HG02840 (cell line): ENCODE results near the gene ESRRG.

Experiments used
- ATAC-seq: cut with Tn5 transposase; IDR thresholded peaks from one replicate; pipeline ENCODE4 v1.9.1; 2021; ENCODE audit warnings: mild to moderate bottlenecking, moderate library complexity, moderate number of reproducible peaks; ENCODE audit not compliant: unreplicated experiment, low FRiP score

The ESRRG gene

GRCh38 chr1:216523449-216524190 lies 199.6 kb downstream of the ESRRG start:
- no peak for ATAC-seq

GRCh38 chr1:216523043-216523442 lies 200.2 kb downstream of the ESRRG start:
- ATAC-seq = no peak

GRCh38 chr1:216521477-216521876 lies 201.8 kb downstream of the ESRRG start:
- ATAC-seq = no peak

DNA sequence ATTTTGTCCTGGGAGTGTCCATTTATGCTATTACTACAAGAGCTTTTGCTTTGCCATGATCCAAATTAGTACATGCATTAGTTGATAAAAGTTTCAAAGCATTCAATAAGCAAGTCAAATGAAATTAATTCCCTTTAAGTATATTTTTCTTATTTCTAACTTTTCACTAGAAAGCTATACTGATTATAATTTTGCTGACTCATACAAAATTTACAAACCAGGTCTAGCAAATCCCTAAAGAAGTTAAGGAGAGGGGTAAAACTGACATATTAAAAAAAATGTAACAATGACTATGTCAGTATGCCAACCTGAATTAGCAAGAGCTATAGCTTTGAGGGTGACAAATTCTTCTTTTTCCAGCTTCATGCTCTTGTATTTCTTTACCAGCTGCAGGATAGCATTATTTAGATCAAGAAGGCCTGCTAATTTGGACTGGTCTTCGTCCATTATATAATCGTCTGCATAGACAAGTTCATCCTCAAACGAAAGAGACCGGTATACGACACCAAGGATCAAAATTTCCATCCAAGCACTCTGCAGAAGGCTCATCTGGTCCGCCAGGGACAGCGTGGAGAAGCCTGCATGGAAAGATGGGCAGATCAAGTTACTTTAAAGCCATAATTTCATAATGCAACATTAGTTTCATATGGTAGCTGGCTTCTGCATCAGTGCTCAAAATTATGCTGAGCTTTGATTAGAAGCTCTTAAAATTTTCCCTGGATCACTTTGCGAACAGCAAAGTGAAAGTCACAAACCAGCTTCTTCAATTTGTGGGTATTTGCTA lies 204.2 kb downstream of the ESRRG start:
- ATAC-seq = no peak

GRCh38 chr1:216502528-216503162 lies 220.6 kb downstream of the ESRRG start:
- ATAC-seq = no peak

DNA sequence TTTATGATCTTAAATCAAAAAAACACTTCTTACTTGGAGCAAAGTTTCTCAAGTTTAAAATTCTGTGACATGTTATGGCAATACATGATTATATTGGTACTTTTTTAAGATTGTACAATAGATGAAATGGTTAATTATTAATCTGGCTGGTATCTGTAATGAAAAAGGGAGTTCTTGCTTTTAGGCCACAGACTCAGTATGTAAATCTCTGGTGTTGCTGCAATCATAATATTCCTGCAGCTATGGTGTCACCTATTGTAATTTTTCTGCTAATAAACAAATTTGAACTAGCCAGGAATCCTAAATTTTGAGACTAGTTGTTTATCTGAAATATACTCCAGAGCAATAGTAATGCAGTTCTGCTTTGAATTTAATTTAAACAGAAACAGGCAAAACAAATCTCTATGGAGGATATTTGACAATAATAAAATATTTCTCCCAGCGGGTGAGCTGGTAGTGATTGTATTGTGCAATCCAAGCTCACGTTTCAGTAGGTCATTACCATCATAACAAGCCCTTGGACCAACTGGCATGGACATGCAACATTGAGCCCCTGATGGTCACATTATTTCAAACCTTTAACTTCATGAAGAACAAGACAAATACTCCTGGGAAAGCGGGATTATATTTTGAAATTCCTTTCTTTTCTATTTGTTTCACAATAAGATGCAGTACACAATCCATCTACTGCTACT lies 222.8 kb downstream of the ESRRG start:
- no peak for ATAC-seq

DNA sequence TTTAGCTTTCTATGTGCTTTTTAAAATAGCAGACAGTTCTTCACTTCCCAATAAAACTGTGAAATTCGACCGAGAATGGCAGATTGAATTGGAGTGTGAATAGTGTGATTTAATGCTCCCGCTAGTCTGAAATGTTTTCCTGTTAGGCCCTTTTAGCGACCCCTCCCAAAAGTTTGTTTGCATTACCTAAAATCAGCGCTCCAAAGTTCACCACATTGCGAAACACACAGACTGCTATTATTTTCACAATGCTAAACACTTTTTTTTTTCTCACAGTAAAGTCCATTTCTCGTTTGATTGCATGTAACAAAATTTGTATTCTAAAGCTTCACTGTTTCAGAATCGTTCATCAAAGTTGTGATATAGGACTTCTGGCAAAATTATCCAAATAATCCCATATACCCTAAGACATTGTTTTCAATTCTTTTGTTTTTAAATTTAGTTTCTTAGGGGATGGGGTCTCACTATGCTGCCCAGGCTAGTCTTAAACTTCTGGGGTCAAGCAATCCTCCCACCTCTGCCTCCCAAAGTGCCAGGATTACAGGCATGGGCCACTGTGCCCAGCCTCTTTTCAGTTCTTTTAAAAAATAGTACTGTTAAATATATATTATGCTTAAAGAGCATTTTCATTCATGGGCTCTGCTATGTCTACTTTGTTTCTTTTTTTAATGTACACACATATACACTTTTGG lies 223.5 kb downstream of the ESRRG start:
- ATAC-seq = no peak

DNA sequence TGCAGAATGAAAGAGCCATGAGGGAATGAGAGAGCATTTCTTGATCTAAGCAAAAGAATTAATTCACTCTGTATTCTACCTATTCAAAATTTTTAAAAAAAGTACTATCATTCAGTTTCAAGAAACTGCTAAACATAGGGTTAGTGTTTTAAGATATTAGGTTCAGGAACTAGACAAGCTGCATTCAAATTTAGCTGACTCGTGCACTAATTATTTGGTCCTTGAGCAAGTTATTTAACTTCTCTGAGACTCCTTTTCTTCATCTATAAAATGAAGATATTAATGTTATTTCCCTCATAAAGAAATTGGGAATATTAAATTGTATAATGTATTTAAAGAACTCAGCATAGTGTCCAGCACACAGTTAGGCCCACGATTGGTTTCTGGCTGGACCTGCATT lies 225.0 kb downstream of the ESRRG start:
- no peak for ATAC-seq

- ATAC-seq = no peak
Observed at GRCh38 chr1:216485042-216485441, 238.2 kb downstream of the ESRRG start.

DNA sequence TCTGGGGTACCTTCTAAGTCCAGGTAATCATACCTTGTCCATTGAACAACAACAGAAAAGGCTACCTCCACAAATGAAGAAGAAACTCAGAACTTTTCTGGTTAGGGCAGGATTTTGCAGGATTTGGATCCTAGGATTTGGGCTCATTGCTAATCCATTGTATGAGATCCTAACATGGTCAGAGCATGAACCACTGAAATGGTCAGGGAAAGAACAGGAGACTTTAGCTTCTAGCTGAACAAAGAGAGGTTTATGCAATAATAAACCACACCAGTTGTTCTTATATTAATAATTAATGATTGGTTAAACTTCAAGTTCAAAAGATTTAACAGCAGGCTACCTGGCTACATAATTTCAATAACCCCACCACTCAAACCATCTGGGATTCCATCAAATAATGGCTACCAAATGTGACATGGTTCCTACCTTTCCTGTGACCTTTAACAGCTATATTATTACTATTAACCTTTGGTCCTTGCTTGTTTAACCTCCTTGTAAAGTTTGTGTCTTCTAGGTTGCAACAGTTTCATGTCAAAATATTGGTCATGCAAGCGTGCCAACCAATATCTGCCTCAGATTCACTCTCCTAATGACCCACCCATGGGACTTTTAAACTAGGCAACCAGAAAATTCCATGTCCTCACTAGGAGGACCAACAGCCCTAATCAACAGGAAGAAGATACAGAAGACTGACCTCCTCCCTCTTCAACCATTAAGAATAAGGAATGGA lies 239.4 kb downstream of the ESRRG start:
- ATAC-seq = no peak

GRCh38 chr1:216482620-216483019 lies 240.6 kb downstream of the ESRRG start:
- no peak for ATAC-seq

GRCh38 chr1:216478238-216478637 lies 245.0 kb downstream of the ESRRG start:
- no peak for ATAC-seq

- ATAC-seq = no peak
Observed at GRCh38 chr1:216476341-216476740, 246.9 kb downstream of the ESRRG start.

DNA sequence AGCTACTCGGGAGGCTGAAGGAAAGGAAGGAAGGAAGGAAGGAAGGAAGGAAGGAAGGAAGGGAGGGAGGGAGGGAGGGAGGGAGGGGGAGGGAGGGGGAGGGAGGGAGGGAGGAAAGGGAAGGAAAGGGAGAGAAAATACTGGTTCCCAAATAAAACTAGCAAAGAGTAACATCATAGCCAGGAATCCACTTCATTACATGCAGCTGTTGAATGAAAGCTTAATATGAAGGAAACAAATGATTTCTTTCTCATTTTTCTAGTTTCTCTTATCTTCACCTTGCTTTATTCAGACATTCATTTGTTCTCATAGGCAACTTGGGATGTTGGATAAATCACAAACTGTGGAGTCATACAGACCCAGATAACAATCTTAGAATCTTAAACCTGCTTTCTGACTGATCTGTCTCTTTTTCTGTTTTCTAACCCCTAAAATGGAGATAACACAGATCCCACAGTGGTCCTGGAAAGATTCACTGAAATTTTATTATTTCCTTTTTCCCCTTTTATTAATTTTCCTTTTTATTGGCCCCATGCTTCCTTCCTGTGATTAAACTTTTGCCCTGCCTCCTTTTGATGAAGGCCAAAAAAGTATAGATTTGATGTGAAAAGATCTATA lies 247.5 kb downstream of the ESRRG start:
- ATAC-seq = no peak

- no peak for ATAC-seq
Observed at GRCh38 chr1:216466162-216466801, 256.9 kb downstream of the ESRRG start.

- no peak for ATAC-seq
Observed at GRCh38 chr1:216464489-216464888, 258.7 kb downstream of the ESRRG start.

DNA sequence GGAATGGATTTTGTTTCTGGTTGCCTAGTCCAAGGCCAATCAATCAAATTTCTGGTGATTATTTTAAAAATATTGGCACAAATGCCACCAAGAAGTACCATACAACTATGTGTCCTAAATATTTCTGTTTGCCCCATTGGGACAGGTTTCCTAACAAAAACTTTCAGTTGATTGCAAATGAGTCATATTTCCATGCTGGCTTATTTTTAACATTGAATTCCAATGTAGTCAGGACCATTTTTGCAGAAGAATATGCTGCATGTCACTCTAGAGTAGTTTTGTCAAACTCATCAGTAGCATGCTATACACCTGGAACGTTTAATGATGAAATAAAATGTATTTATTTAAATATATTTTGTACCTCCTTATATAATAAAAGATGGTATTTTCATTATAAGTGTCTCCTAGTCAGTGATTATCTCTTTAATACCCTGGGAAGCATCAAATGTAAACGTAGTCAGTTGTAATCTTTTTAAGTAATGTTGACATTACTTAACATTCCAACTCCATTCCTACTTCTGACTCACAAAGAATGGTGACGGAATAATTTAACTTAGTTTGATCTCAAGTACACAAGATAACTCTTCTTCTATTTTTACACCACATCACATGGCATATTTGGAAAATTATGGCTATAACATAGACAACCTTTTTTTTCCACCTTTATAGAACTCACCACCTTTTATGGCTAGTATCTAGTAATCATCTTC lies 261.0 kb downstream of the ESRRG start:
- no peak for ATAC-seq

GRCh38 chr1:216461466-216461865 lies 261.8 kb downstream of the ESRRG start:
- no peak for ATAC-seq
